ENCODE measurements around the gene ADGRV1. TPM values are rescaled to one million over a fixed set of nuclear protein-coding genes. Genes with fewer than 3 reads are reported as not detected.

ADGRV1 gene
- total and polyA plus RNA-seq, 7 donors, result 0.05 to 0.83 (median 0.11) TPM; not detected in 1

DNA sequence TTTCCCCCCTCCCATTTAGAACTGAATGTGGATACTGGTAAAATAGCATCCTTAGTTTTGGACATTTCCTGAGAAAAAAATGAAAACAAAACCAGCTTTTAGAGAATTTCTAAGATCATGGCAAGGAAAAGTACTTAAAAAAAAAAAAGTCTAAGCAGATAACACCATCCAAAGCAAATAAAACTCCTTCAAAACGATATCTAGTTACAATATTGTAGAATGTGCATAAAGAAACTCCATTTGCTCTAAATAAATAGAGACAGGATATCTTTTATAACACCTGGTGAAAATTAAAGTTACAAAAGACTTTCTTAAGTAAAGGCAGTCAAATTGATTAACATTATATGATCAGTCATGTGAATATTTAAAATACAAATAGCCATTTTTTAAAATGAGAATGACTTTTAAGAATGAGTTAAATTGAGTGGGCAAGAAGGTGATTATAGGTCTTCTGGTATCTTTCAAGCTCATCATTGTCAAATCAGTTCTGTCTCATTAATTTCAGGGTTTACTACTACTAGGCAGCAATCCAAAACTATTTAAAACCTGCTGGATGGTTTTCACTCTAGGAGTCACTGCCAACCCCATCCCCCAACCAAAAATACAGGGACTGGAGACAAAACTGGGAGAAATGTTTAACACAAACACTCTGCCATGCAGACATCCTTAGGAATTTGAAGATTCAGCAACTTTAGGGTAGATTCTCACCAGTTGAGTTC is 382.6 kb downstream of the ADGRV1 start:
- Histone ChIP-seq H3K4me1 (no peaks in the 10 kb centered on the region), H3K36me3 (ENCODE audit: insufficient read depth in 1 of 2, low read depth in 1 of 2) (no peaks in the 10 kb centered on the region), H3K9me3 (no peaks in the 10 kb centered on the region), H3K4me3 (no peak overlapping the region), H3K27ac (no peak overlapping the region), H3K27me3 (ENCODE audit: insufficient read depth in 3 of 3, low read length in 2 of 3) (no peaks in the 10 kb centered on the region)
- DNase-seq, result no peak
- TF ChIP-seq, protein P1, sequence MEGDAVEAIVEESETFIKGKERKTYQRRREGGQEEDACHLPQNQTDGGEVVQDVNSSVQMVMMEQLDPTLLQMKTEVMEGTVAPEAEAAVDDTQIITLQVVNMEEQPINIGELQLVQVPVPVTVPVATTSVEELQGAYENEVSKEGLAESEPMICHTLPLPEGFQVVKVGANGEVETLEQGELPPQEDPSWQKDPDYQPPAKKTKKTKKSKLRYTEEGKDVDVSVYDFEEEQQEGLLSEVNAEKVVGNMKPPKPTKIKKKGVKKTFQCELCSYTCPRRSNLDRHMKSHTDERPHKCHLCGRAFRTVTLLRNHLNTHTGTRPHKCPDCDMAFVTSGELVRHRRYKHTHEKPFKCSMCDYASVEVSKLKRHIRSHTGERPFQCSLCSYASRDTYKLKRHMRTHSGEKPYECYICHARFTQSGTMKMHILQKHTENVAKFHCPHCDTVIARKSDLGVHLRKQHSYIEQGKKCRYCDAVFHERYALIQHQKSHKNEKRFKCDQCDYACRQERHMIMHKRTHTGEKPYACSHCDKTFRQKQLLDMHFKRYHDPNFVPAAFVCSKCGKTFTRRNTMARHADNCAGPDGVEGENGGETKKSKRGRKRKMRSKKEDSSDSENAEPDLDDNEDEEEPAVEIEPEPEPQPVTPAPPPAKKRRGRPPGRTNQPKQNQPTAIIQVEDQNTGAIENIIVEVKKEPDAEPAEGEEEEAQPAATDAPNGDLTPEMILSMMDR (IDR thresholded peaks at IDR 0.05), result no peak
- intact Hi-C loops (cut with DNase I), result no loop called here
- 61 to 86% (median 74%) methylated on average over 1 of the region's 1 CpG for WGBS, 3 donors
- ATAC-seq, result no peak

DNA sequence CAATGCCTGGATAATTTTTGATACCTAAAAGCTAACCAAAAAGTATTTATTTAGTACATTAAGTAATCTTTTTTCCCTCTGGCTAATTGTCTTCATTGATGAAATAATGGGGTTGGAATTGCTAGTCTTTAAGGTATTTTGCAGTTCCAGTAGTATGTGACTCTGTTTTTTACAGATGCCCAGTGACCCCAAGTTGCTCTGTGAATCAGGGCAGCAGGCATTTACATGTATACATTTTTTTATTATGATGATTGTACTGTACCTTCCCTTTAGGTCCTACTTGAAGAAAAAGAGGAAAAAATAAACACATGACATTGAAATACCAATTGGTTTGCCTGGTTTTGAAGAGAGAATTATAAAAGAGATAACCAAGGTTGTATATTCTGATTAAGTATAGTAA is 385.5 kb downstream of the ADGRV1 start:
- intact Hi-C loops (cut with DNase I), result no loop called here
- no peak overlapping the region for H3K27ac ChIP-seq

DNA sequence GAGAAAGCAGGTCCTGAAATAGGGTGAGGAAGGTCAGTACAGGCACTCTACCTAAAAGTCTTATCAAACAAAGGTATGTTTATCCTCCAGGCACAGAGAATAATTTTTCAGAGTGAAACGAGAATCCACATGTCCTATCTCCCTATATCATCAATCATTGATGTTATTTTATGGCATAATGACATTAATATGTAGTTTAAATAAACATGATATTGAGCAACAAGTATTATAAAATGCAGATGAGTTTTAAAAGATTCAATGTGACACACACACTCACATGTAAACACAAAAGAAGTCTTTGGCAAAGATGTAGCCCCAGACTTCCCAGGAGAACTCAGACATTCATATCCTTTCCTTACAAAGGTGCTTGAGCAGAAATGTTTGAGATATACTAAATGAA is 389.1 kb downstream of the ADGRV1 start:
- Histone ChIP-seq H3K4me3 (no peak overlapping the region), H3K27ac (no peak overlapping the region), H3K27me3 (ENCODE audit: insufficient read depth in 3 of 3, low read length in 2 of 3) (no peaks in the 10 kb centered on the region), H3K9me3 (no peaks in the 10 kb centered on the region), H3K4me1 (no peaks in the 10 kb centered on the region), H3K36me3 (ENCODE audit: insufficient read depth in 1 of 2, low read depth in 1 of 2) (no peaks in the 10 kb centered on the region)
- TF ChIP-seq, protein P1 (IDR thresholded peaks at IDR 0.05), result no peak
- WGBS, 3 donors, result 68 to 87% (median 84%) methylated on average over 1 of the region's 1 CpG
- intact Hi-C loops (cut with DNase I), result no loop called here
- DNase-seq (no peak), ATAC-seq (no peak)

More for the DNA sequence above, 385.5 kb downstream of the ADGRV1 start:
- TF ChIP-seq, protein P1 (IDR thresholded peaks at IDR 0.05), result no peak
- DNase-seq, result no peak
- ATAC-seq, result no peak
- no peaks in the 10 kb centered on the region for H3K9me3 ChIP-seq
- no peaks in the 10 kb centered on the region for H3K27me3 ChIP-seq (ENCODE audit: insufficient read depth in 3 of 3, low read length in 2 of 3)
- H3K4me3 ChIP-seq, result no peak overlapping the region
- H3K4me1 ChIP-seq, result no peaks in the 10 kb centered on the region
- H3K36me3 ChIP-seq (ENCODE audit: insufficient read depth in 1 of 2, low read depth in 1 of 2), result no peaks in the 10 kb centered on the region

GRCh38 chr5:90948969-90949368 is 390.4 kb downstream of the ADGRV1 start:
- Histone ChIP-seq H3K4me1 (no peaks in the 10 kb centered on the region), H3K27me3 (ENCODE audit: insufficient read depth in 3 of 3, low read length in 2 of 3) (no peaks in the 10 kb centered on the region), H3K36me3 (ENCODE audit: insufficient read depth in 1 of 2, low read depth in 1 of 2) (no peaks in the 10 kb centered on the region), H3K4me3 (no peak overlapping the region), H3K27ac (no peak overlapping the region), H3K9me3 (no peaks in the 10 kb centered on the region)
- WGBS, 3 donors, result 87 to 89% (median 87%) methylated on average over 2 of the region's 2 CpGs
- TF ChIP-seq, protein P1 (IDR thresholded peaks at IDR 0.05), result no peak
- intact Hi-C loops (cut with DNase I), result no loop called here
- ATAC-seq (no peak), DNase-seq (no peak)
